CD4-positive, alpha-beta T cell treated with Interferon alpha-2 for 1 hour (primary cell): ENCODE results near the gene ACTR2.
"Not testable (repeated sequence)": the region's sequence is repeated elsewhere in the genome, so short reads cannot be mapped to it uniquely, and the experiment has no call there.

Experiments
- DNase-seq, 2 donors: peaks; one replicate each; pipeline ENCODE4 v3.0.0-alpha.2; 2020 to 2022

ACTR2 gene

DNA sequence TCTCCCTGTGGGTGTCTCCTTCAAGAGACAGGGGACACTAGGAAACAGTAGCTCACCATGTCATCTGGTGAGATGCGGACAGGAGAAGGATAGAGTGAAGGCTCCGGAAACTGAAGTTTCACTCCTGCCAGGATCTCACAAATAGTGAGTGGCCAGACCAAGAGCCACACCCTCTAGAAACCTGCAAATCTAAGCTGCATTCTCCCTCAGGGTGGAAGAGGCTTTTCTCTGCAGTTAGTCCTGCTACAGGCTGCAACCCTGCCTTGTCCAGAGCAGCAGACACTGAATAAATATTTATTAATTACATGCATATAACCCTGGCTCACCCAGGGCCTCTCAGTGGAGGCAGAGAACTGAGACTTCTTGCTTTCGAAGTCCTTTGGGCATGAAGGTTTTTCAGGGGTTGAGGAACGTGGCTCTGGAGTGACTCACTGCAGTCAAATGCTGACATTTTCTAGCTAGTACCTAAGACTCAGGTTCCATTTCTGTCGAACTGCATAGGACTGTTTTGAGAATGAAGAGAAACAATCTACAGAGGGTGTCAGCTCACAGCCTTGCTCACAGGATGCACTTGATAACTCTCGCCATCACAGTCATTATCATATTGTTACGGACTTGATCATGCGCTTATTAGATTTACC, 87.3 kb downstream of the ACTR2 start:
- DNase-seq: no peak

DNA sequence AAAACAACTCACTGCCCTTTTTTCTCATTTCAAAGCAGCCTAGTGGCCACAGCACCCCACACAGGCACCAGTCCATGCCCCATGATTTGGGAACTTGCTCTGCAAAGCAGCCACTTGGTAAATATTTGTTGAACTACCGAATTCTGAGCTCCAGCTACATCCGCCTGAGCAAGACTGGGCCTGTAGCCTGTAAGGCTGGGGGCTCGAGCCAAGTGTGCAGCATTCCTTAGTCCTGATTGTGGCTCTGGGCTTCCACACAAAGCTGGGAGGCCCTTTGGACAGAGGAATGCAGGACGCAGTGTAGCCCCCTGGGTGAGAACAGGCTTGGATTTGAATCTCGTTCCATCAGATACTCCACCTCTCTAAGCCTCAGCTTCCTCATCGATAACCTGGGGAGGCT, 88.4 kb downstream of the ACTR2 start:
- DNase-seq: no peak

DNA sequence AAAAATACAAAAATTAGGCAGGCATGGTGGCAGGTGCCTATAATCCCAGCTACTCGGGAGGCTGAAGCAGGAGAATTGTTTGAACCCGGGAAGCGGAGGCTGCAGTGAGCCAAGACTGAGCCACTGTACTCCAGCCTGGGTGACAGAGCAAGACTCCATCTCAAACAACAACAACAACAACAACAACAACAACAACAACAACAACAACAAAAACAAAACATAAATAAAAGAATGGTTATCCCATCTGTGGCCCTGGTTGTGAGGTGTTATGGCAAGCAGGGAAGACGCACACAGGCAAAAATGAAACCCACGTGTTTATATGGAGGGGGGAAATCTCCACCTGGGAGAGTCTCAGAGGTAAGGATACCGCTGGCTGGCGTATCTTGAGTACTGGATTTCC, 89.7 kb downstream of the ACTR2 start:
- not testable (repeated sequence) for DNase-seq

DNA sequence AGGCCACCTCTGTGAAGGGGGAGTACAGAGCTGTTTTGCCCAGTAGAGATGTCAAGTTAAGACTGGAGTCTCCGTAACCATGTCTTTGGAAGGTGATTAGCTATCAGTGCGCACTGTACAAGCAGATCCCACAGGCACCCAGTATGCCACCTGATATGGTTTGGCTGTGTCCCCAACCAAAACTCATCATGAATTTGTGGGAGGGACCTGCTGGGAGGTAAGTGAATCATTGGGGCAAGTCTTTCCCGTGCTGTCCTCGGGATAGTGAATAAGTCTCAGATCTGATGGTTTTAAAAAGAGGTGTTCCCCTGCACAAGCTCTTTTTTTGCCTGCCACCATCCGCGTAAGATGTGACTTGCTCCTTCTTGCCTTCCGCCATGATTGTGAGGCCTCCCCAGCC, 90.2 kb downstream of the ACTR2 start:
- DNase-seq: no peak

DNA sequence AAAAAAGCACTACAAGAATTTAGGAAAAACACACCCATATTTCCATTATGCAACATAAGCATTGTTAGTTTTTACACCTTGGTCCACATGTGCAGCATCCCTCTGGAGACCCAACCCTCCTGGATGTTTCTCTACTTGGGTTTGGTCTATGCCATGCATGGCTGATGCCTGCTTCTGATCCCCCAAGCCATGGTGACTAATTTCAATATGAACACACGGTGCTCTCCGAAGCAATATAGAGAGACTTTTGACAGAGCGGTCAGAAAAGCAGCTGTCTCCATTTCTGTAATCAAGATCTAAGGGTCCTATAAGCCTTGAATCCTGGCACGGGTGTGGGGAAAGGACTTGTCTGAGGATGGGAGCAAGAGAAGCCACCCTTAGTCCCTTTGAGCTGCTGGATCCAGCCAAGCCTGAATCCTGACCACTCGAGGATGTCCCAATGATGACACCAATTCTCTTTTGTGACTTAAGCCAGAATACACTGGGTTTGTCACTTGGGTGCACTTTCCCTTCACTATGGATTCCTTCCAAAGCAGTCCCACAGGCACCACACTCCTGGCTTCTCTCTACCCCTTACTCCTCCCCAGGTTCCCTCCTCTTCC, 91.5 kb downstream of the ACTR2 start:
- no peak for DNase-seq

GRCh38 chr2:65319674-65320041, 92.0 kb downstream of the ACTR2 start:
- no peak for DNase-seq

DNA sequence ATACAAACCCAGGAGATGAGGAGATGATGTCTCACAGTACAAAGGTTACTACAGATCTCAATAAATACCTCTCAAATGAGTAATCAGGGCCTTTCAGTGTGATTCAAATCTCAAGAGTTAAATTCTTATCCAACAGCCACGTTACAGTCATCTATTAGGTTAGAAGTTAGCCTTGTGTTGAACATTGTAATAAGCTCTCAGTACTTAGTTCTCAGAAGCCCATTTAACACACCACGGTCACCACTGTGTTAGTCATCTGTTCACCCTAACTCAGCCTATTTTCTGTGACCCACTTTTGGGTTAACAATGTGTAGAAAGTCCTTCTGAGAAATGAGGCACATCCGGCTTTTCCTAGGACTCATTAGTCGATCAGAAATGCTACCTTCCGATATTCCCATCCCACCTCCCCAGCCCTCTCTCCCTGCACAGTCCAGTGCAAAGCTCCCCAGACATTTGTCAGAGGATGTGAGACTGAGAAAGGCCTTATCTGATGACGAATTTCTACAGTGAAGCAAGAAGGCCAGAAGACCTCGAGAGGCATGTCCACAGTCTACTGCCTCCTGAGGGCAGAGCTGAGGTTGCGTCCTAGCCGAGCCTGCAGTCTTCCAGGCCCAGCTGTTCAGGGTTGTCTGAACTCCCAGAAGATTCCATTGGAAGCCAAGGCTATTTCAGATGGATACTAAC, 92.6 kb downstream of the ACTR2 start:
- peak in 1 of 2 donors; percentile 1 for DNase-seq
